ENCODE results near the gene DRD4.

DRD4 gene

GRCh38 chr11:610146-610801, 26.8 kb upstream of the DRD4 start:
- DNase-seq: no peak

GRCh38 chr11:611001-611996, 25.8 kb upstream of the DRD4 start:
- no peak for DNase-seq

GRCh38 chr11:612201-612960, 24.7 kb upstream of the DRD4 start:
- no peak for DNase-seq

GRCh38 chr11:612961-613300, 24.1 kb upstream of the DRD4 start:
- no peak for DNase-seq

- no peak for DNase-seq
Measured at GRCh38 chr11:613369-613968, 23.6 kb upstream of the DRD4 start.

GRCh38 chr11:614021-614622, 22.9 kb upstream of the DRD4 start:
- DNase-seq: no peak

- no peak for DNase-seq
Measured at GRCh38 chr11:614623-615503, 22.2 kb upstream of the DRD4 start.

GRCh38 chr11:615504-616319, 21.4 kb upstream of the DRD4 start, which contains the start of gene IRF7:
TSS of gene IRF7 (minus strand) at chr11:615950. CDS start at chr11:615364, 586 bp downstream.
- DNase-seq: peak; percentile 65

- DNase-seq: no peak
Measured at GRCh38 chr11:616320-617198, 20.5 kb upstream of the DRD4 start.

GRCh38 chr11:617199-617911, 19.7 kb upstream of the DRD4 start:
- no peak for DNase-seq

GRCh38 chr11:617912-618682, 19.0 kb upstream of the DRD4 start:
- DNase-seq: no peak

GRCh38 chr11:618856-619627, 18.0 kb upstream of the DRD4 start:
- DNase-seq: no peak

- DNase-seq: no peak
Measured at GRCh38 chr11:619628-620050, 17.4 kb upstream of the DRD4 start.

- DNase-seq: no peak
Measured at GRCh38 chr11:620201-620600, 16.9 kb upstream of the DRD4 start.

- DNase-seq: no peak
Measured at GRCh38 chr11:620935-621814, 15.9 kb upstream of the DRD4 start.

- no peak for DNase-seq
Measured at GRCh38 chr11:621838-622237, 15.2 kb upstream of the DRD4 start.

Data from NCI-H1092 (cell line).